Activated naive CD8-positive, alpha-beta T cell treated with anti-CD3 and anti-CD28 coated beads, Interleukin-2, amount 50 U/mL, for 16 hours (primary cell): ENCODE measurements around the gene IGFBP6.

Experiments
- DNase-seq: peaks from one replicate; pipeline ENCODE4 v3.0.0-alpha.2; 2020; ENCODE audit warnings: low read depth, low spot score

IGFBP6 gene

GRCh38 chr12:53097564-53098353 lies at the start of gene IGFBP6:
Gene IGFBP6, plus strand, starts transcription at chr12:53097667. Its CDS starts 51 bp downstream, at chr12:53097718.
- no peak for DNase-seq

- DNase-seq, result no peak
These were observed 49.3 kb upstream of the IGFBP6 start for GRCh38 chr12:53048033-53048779.

- DNase-seq, result no peak
These were observed 48.6 kb upstream of the IGFBP6 start for GRCh38 chr12:53048780-53049401.

GRCh38 chr12:53049571-53050318 lies 47.7 kb upstream of the IGFBP6 start, which contains the start of gene TNS2:
Gene TNS2, plus strand, starts transcription at chr12:53050065. Its CDS starts 121 bp downstream, at chr12:53050186.
- no peak for DNase-seq

- DNase-seq, result no peak
These were observed 46.9 kb upstream of the IGFBP6 start for GRCh38 chr12:53050426-53051057.

- no peak for DNase-seq
These were observed 46.2 kb upstream of the IGFBP6 start for GRCh38 chr12:53051058-53051880.

- DNase-seq, result no peak
These were observed 45.5 kb upstream of the IGFBP6 start for GRCh38 chr12:53051881-53052412.

GRCh38 chr12:53052419-53053217 lies 44.8 kb upstream of the IGFBP6 start:
- DNase-seq, result no peak

GRCh38 chr12:53053218-53054111 lies 44.0 kb upstream of the IGFBP6 start:
- DNase-seq, result no peak

- DNase-seq, result peak; percentile 90
These were observed 43.2 kb upstream of the IGFBP6 start for GRCh38 chr12:53054112-53054878.

GRCh38 chr12:53055471-53056266 lies 41.8 kb upstream of the IGFBP6 start:
- DNase-seq, result no peak

- DNase-seq, result no peak
These were observed 41.2 kb upstream of the IGFBP6 start for GRCh38 chr12:53056296-53056695.

GRCh38 chr12:53056901-53057300 lies 40.6 kb upstream of the IGFBP6 start:
- DNase-seq, result no peak

GRCh38 chr12:53057816-53058500 lies 39.5 kb upstream of the IGFBP6 start:
- DNase-seq, result no peak

- DNase-seq, result no peak
These were observed 38.6 kb upstream of the IGFBP6 start for GRCh38 chr12:53058674-53059433.
